GM18519 (cell line): ENCODE measurements around the gene KCNJ15.

ENCODE experiments used
- ATAC-seq: cut with Tn5 transposase; IDR thresholded peaks from one replicate; pipeline ENCODE4 v1.9.1; 2021; ENCODE audit warnings: mild to moderate bottlenecking, moderate library complexity; ENCODE audit not compliant: unreplicated experiment, low FRiP score

The KCNJ15 gene

GRCh38 chr21:38266732-38267131 lies 9.9 kb downstream of the KCNJ15 start:
- no peak for ATAC-seq

- ATAC-seq: no peak
Observed at GRCh38 chr21:38267136-38267755, 10.5 kb downstream of the KCNJ15 start.

GRCh38 chr21:38267991-38268863 lies 11.4 kb downstream of the KCNJ15 start:
- peak; percentile 41 for ATAC-seq

GRCh38 chr21:38268864-38269575 lies 12.2 kb downstream of the KCNJ15 start:
- ATAC-seq: peak; percentile 17

- peak; percentile 77 for ATAC-seq
Observed at GRCh38 chr21:38269576-38269936, 12.8 kb downstream of the KCNJ15 start.

GRCh38 chr21:38272215-38272614 lies 15.4 kb downstream of the KCNJ15 start:
- ATAC-seq: no peak

GRCh38 chr21:38273745-38274542 lies 17.2 kb downstream of the KCNJ15 start:
- ATAC-seq: no peak

GRCh38 chr21:38277501-38278131 lies 20.8 kb downstream of the KCNJ15 start:
- no peak for ATAC-seq

- ATAC-seq: no peak
Observed at GRCh38 chr21:38280454-38280853, 23.7 kb downstream of the KCNJ15 start.

GRCh38 chr21:38280867-38281266 lies 24.1 kb downstream of the KCNJ15 start:
- ATAC-seq: no peak

GRCh38 chr21:38282921-38283320 lies 26.1 kb downstream of the KCNJ15 start:
- ATAC-seq: no peak

- ATAC-seq: no peak
Observed at GRCh38 chr21:38284216-38284615, 27.4 kb downstream of the KCNJ15 start.

- no peak for ATAC-seq
Observed at GRCh38 chr21:38286739-38287471, 30.1 kb downstream of the KCNJ15 start.

- ATAC-seq: no peak
Observed at GRCh38 chr21:38287476-38287875, 30.7 kb downstream of the KCNJ15 start.

- no peak for ATAC-seq
Observed at GRCh38 chr21:38289705-38290485, 33.1 kb downstream of the KCNJ15 start.

GRCh38 chr21:38290809-38291208 lies 34.0 kb downstream of the KCNJ15 start:
- no peak for ATAC-seq

- no peak for ATAC-seq
Observed at GRCh38 chr21:38291874-38292273, 35.1 kb downstream of the KCNJ15 start.

- no peak for ATAC-seq
Observed at GRCh38 chr21:38293113-38293512, 36.3 kb downstream of the KCNJ15 start.

GRCh38 chr21:38293765-38294164 lies 37.0 kb downstream of the KCNJ15 start:
- ATAC-seq: no peak
